HepG2 (cell line): ENCODE data around the gene IL6ST. TPM values are rescaled to one million over a fixed set of nuclear protein-coding genes. Genes with fewer than 3 reads are reported as not detected.

Source experiments
- EP300 ChIP-seq, 3 experiments: sonication (generic) in 1 of 3; formaldehyde crosslinking in 1 of 3; IDR thresholded peaks; 2 replicates each; pipeline versions ENCODE4 v1.5.1 to v1.6.1; 2011 to 2020; ENCODE audit warnings: low read depth in 2 of 3, low read length in 2 of 3, borderline replicate concordance in 1 of 3, improper control_type of control experiment in 1 of 3, mild to moderate bottlenecking in 1 of 3, missing genetic modification reagents in 1 of 3, moderate library complexity in 1 of 3
- FOXP1 ChIP-seq, 2 experiments: fragments of 450-650 bp in 1 of 2; IDR thresholded peaks; 2 replicates each; pipeline ENCODE4 v1.6.1; 2017 to 2018; ENCODE audit warnings: antibody characterized with exemption in 1 of 2
- HMG20A ChIP-seq: IDR thresholded peaks from 2 replicates; pipeline ENCODE4 v1.6.1; 2016; ENCODE audit warnings: borderline replicate concordance
- MED1 ChIP-seq: sonication (generic); formaldehyde crosslinking; IDR thresholded peaks from 2 replicates; pipeline ENCODE4 v1.4.0; 2020; ENCODE audit warnings: missing genetic modification reagents
- MYNN ChIP-seq: sonication (generic); formaldehyde crosslinking; IDR thresholded peaks from 2 replicates; pipeline ENCODE4 v1.4.0; 2020; ENCODE audit warnings: mild to moderate bottlenecking, low read depth, missing genetic modification reagents
- PBX3 ChIP-seq: sonication (generic); formaldehyde crosslinking; IDR thresholded peaks from 2 replicates; pipeline ENCODE4 v1.8.1; 2023; ENCODE audit warnings: missing genetic modification reagents, inconsistent platforms, borderline replicate concordance
- PHF21A ChIP-seq: sonication (generic); formaldehyde crosslinking; IDR thresholded peaks from 2 replicates; pipeline ENCODE4 v1.5.0; 2020; ENCODE audit warnings: mild to moderate bottlenecking, missing genetic modification reagents
- POLR2A ChIP-seq, 2 experiments: IDR thresholded peaks; 2 replicates each; pipeline ENCODE4 v1.6.1; 2011; ENCODE audit warnings: low read depth in 2 of 2, low read length in 2 of 2, mild to moderate bottlenecking in 1 of 2, moderate library complexity in 1 of 2; ENCODE audit not compliant: insufficient read depth in 1 of 2
- RARG ChIP-seq: sonication (generic); formaldehyde crosslinking; IDR thresholded peaks from 2 replicates; pipeline ENCODE4 v1.4.0; 2020; ENCODE audit warnings: low read depth, mild to moderate bottlenecking, missing genetic modification reagents
- RBAK ChIP-seq: sonication (generic); formaldehyde crosslinking; IDR thresholded peaks from 2 replicates; pipeline ENCODE4 v1.5.1; 2020; ENCODE audit warnings: mild to moderate bottlenecking, missing genetic modification reagents
- RXRA ChIP-seq: sonication (generic); formaldehyde crosslinking; IDR thresholded peaks from 2 replicates; pipeline ENCODE4 v1.5.1; 2020; ENCODE audit warnings: missing genetic modification reagents
- TAF15 ChIP-seq: fragments of 200-400 bp; formaldehyde crosslinking; IDR thresholded peaks from one replicate; pipeline ENCODE4 v1.6.1; 2018; ENCODE audit warnings: mild to moderate bottlenecking, low read depth, low read length; ENCODE audit not compliant: poor library complexity, severe bottlenecking
- TP53 ChIP-seq: sonication (generic); formaldehyde crosslinking; conservative IDR thresholded peaks from 2 replicates; pipeline ENCODE4 v1.4.0; 2020; ENCODE audit warnings: missing genetic modification reagents
- TSC22D2 ChIP-seq: sonication (generic); formaldehyde crosslinking; IDR thresholded peaks from 2 replicates; pipeline ENCODE4 v1.5.1; 2020; ENCODE audit warnings: missing genetic modification reagents, mild to moderate bottlenecking, borderline replicate concordance
- YEATS2 ChIP-seq: sonication (generic); formaldehyde crosslinking; IDR thresholded peaks from 2 replicates; pipeline ENCODE4 v1.4.0; 2020; ENCODE audit warnings: missing genetic modification reagents, borderline replicate concordance
- ZBTB4 ChIP-seq: sonication (generic); formaldehyde crosslinking; IDR thresholded peaks from 2 replicates; pipeline ENCODE4 v1.4.0; 2020; ENCODE audit warnings: missing genetic modification reagents, mild to moderate bottlenecking, borderline replicate concordance
- ZNF12 ChIP-seq: sonication (generic); formaldehyde crosslinking; IDR thresholded peaks from 2 replicates; pipeline ENCODE4 v1.5.0; 2020; ENCODE audit warnings: missing genetic modification reagents
- ZNF333 ChIP-seq: sonication (generic); formaldehyde crosslinking; IDR thresholded peaks from 2 replicates; pipeline ENCODE4 v1.4.0; 2020; ENCODE audit warnings: mild to moderate bottlenecking, missing genetic modification reagents, borderline replicate concordance
- ZNF510 ChIP-seq: sonication (generic); formaldehyde crosslinking; IDR thresholded peaks from 2 replicates; pipeline ENCODE4 v1.4.0; 2020; ENCODE audit warnings: low read depth, mild to moderate bottlenecking, missing genetic modification reagents
- ZNF569 ChIP-seq: sonication (generic); formaldehyde crosslinking; IDR thresholded peaks from 2 replicates; pipeline ENCODE4 v1.5.0; 2020; ENCODE audit warnings: mild to moderate bottlenecking, missing genetic modification reagents, moderate library complexity, borderline replicate concordance
- ZNF652 ChIP-seq: IDR thresholded peaks from 2 replicates; pipeline ENCODE4 v1.6.1; 2016; ENCODE audit warnings: low read depth, borderline replicate concordance
- ZNF781 ChIP-seq: sonication (generic); formaldehyde crosslinking; IDR thresholded peaks from 2 replicates; pipeline ENCODE4 v1.5.1; 2020; ENCODE audit warnings: borderline replicate concordance, mild to moderate bottlenecking, missing genetic modification reagents; ENCODE audit errors: not compliant biosample characterization
- ZNF878 ChIP-seq: sonication (generic); formaldehyde crosslinking; IDR thresholded peaks from 2 replicates; pipeline ENCODE4 v1.8.1; 2023; ENCODE audit warnings: mild to moderate bottlenecking, missing genetic modification reagents, moderate library complexity
- polyA plus RNA-seq, 8 experiments: library from polyadenylated mRNA; depleted of rRNA in 3 of 8; stranded (reverse) in 7 of 8; unstranded in 1 of 8; fragments of >200 nt; fragmentation: Illumina TruSeq in 4 of 8; extraction: Trizol in 4 of 8; gene quantifications; 2 replicates each; pipeline versions ENCODE4 v1.2.1 to v1.2.3, GENCODE V29; 2011 to 2016; ENCODE audit warnings: low read depth in 4 of 8, missing spikeins in 1 of 8, mixed read lengths in 1 of 8; ENCODE audit not compliant: insufficient read depth in 1 of 8
- total RNA-seq, 5 experiments: library from RNA; depleted of rRNA; stranded (reverse); fragments of >200 nt; fragmentation: Illumina TruSeq; extraction: Trizol; gene quantifications; 2 replicates each; pipeline ENCODE4 v1.2.3, GENCODE V29; 2016; ENCODE audit warnings: low read depth in 1 of 5
- TF ChIP-seq, protein P1 (sequence below): sonication (generic); formaldehyde crosslinking; IDR thresholded peaks from 2 replicates; pipeline ENCODE4 v1.4.0; 2020; ENCODE audit warnings: missing genetic modification reagents

The IL6ST gene
- total and polyA plus RNA-seq, 2 of the 13 experiments (the other 11 are each of a cell fraction or from before 2014, with no cell fraction given): 66.6 to 166 TPM

GRCh38 chr5:56025151-56025885 is 30.6 kb upstream of the IL6ST start (continued):
- TF ChIP-seq RARG (CRISPR knock-in tag) (no peak), ZNF878 (CRISPR knock-in tag) (no peak; the same call in 1 of the 2 replicates), MED1 (CRISPR knock-in tag) (peak; percentile 87), ZNF569 (CRISPR knock-in tag) (no peak), YEATS2 (CRISPR knock-in tag) (no peak), PBX3 (CRISPR knock-in tag) (no peak), ZNF652 (CRISPR knock-in tag) (peak; percentile 37; the same call in 1 of the 2 replicates), PHF21A (peak; percentile 81), ZNF333 (CRISPR knock-in tag) (no peak), POLR2A (IDR thresholded peaks at IDR 0.05; ENCODE audit: insufficient read depth in 1 of 2, low read depth in 2 of 2, low read length in 2 of 2) (no peak), TSC22D2 (CRISPR knock-in tag) (no peak), ZNF12 (CRISPR knock-in tag) (no peak), FOXP1 (IDR thresholded peaks at IDR 0.05) (peak; percentile 25; the same call in 1 of the 2 replicates), FOXP1 (CRISPR knock-in tag; IDR thresholded peaks at IDR 0.05) (peak; percentile 80), ZNF510 (CRISPR knock-in tag) (no peak), RBAK (CRISPR knock-in tag) (no peak), HMG20A (CRISPR knock-in tag) (peak; percentile 41; the same call in 1 of the 2 replicates), ZBTB4 (no peak), MYNN (CRISPR knock-in tag) (no peak), TP53 (CRISPR knock-in tag) (no peak), ZNF781 (no peak), RXRA (CRISPR knock-in tag) (no peak; the same call in 1 of the 2 replicates), TAF15 (no peak), EP300 (IDR thresholded peaks at IDR 0.05; ENCODE audit: low read depth in 2 of 2, low read length in 2 of 2) (peak in 1 of 2 experiments; percentile 90; a peak in 2 of 4 replicates), EP300 (CRISPR knock-in tag; IDR thresholded peaks at IDR 0.05; ENCODE audit: borderline replicate concordance) (peak; percentile 70; the same call in 1 of the 2 replicates)
- TF ChIP-seq, protein P1, sequence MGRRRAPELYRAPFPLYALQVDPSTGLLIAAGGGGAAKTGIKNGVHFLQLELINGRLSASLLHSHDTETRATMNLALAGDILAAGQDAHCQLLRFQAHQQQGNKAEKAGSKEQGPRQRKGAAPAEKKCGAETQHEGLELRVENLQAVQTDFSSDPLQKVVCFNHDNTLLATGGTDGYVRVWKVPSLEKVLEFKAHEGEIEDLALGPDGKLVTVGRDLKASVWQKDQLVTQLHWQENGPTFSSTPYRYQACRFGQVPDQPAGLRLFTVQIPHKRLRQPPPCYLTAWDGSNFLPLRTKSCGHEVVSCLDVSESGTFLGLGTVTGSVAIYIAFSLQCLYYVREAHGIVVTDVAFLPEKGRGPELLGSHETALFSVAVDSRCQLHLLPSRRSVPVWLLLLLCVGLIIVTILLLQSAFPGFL (CRISPR knock-in tag): no peak
